ENCODE measurements around the gene GAREM1. TPM values are rescaled to one million over a fixed set of nuclear protein-coding genes. Genes with fewer than 3 reads are reported as not detected.

GAREM1 gene
- total RNA-seq, 1 donor from 2014 or later = 11.5 TPM

GRCh38 chr18:32358075-32358474 lies 112.6 kb downstream of the GAREM1 start:
- no peaks in the 10 kb centered on the region for H3K27me3 ChIP-seq

GRCh38 chr18:32355896-32356295 lies 114.8 kb downstream of the GAREM1 start:
- no peaks in the 10 kb centered on the region for H3K27me3 ChIP-seq
- H3K4me1 ChIP-seq = peaks cover 2% of the 10 kb centered on the region
- no peak for TF ChIP-seq CTCF (IDR thresholded peaks at IDR 0.05)
- no peak for DNase-seq
- ATAC-seq = no peak
- no peaks in the 10 kb centered on the region for H3K9me3 ChIP-seq
- H3K27ac ChIP-seq = no peak overlapping the region
- H3K36me3 ChIP-seq = no peaks in the 10 kb centered on the region
- intact Hi-C loops (cut with DNase I) = no loop called here
- no peak overlapping the region for H3K4me3 ChIP-seq

More at GRCh38 chr18:32358075-32358474, 112.6 kb downstream of the GAREM1 start:
- Histone ChIP-seq H3K36me3 (no peaks in the 10 kb centered on the region), H3K9me3 (no peaks in the 10 kb centered on the region), H3K4me1 (peaks cover 5% of the 10 kb centered on the region), H3K4me3 (no peak overlapping the region), H3K27ac (no peak overlapping the region)
- no peak for DNase-seq
- intact Hi-C loops (cut with DNase I) = no loop called here
- ATAC-seq = no peak
- TF ChIP-seq CTCF (IDR thresholded peaks at IDR 0.05) = no peak

- no peak for DNase-seq
- Histone ChIP-seq H3K4me3 (no peak overlapping the region), H3K9me3 (no peaks in the 10 kb centered on the region), H3K27me3 (no peaks in the 10 kb centered on the region), H3K36me3 (no peaks in the 10 kb centered on the region), H3K4me1 (peaks cover 8% of the 10 kb centered on the region), H3K27ac (no peak overlapping the region)
- intact Hi-C loops (cut with DNase I) = no loop called here
- TF ChIP-seq CTCF (IDR thresholded peaks at IDR 0.05) = no peak
- ATAC-seq = no peak
Measured at GRCh38 chr18:32354518-32354917, 116.2 kb downstream of the GAREM1 start.

- no peak for TF ChIP-seq CTCF (IDR thresholded peaks at IDR 0.05)
- intact Hi-C loops (cut with DNase I) = no loop called here
- no peaks in the 10 kb centered on the region for H3K27me3 ChIP-seq
- no peaks in the 10 kb centered on the region for H3K36me3 ChIP-seq
- H3K4me3 ChIP-seq = no peak overlapping the region
- DNase-seq (no peak), ATAC-seq (no peak)
- H3K9me3 ChIP-seq = no peaks in the 10 kb centered on the region
- no peak overlapping the region for H3K27ac ChIP-seq
- H3K4me1 ChIP-seq = peaks cover 8% of the 10 kb centered on the region
Measured at GRCh38 chr18:32353257-32353656, 117.4 kb downstream of the GAREM1 start.

GRCh38 chr18:32351032-32351431 lies 119.7 kb downstream of the GAREM1 start:
- peaks cover 8% of the 10 kb centered on the region for H3K4me1 ChIP-seq
- H3K36me3 ChIP-seq = no peaks in the 10 kb centered on the region
- H3K9me3 ChIP-seq = no peaks in the 10 kb centered on the region
- ATAC-seq (no peak), DNase-seq (no peak)
- H3K27me3 ChIP-seq = no peaks in the 10 kb centered on the region
- no peak for TF ChIP-seq CTCF (IDR thresholded peaks at IDR 0.05)
- H3K4me3 ChIP-seq = no peak overlapping the region
- intact Hi-C loops (cut with DNase I) = no loop called here
- no peak overlapping the region for H3K27ac ChIP-seq

- TF ChIP-seq CTCF (IDR thresholded peaks at IDR 0.05) = no peak
- peak; percentile 53 for ATAC-seq
- H3K4me3 ChIP-seq = no peak overlapping the region
- DNase-seq = no peak
- H3K4me1 ChIP-seq = peaks cover 8% of the 10 kb centered on the region
- intact Hi-C loops (cut with DNase I) = no loop called here
- no peaks in the 10 kb centered on the region for H3K36me3 ChIP-seq
- H3K27me3 ChIP-seq = no peaks in the 10 kb centered on the region
- H3K9me3 ChIP-seq = no peaks in the 10 kb centered on the region
- no peak overlapping the region for H3K27ac ChIP-seq
Measured at GRCh38 chr18:32349728-32350395, 120.8 kb downstream of the GAREM1 start.

Measured in upper lobe of right lung (tissue), 1 donor.